Caco-2 (cell line): ENCODE data around the gene SDF4. TPM values are rescaled to one million over a fixed set of nuclear protein-coding genes. Genes with fewer than 3 reads are reported as not detected.
A peak's percentile ranks its signal among the peaks of the same experiment; 100 is the strongest.

Source experiments
- BruUV-seq: library from RNA; stranded (reverse); fragments of 400-500 nt; replicated peaks from 2 replicates; lab custom pipeline; 2021; lab: Mats Ljungman, UMichigan
- CTCF ChIA-PET: fragments of 300-600 bp; sonication (Branson Sonifier 250); formaldehyde crosslinking; loops from one replicate; lab custom pipeline; 2022; ENCODE audit warnings: antibody characterized with exemption; lab: Charles Lee
- POLR2A ChIA-PET: fragments of 300-600 bp; sonication (Branson Sonifier 250); formaldehyde crosslinking; loops from one replicate; lab custom pipeline; 2022; ENCODE audit warnings: antibody characterized with exemption; lab: Charles Lee
- DNase-seq, 2 experiments: peaks; one replicate each; pipeline versions ENCODE4 v3.0.0 to v3.0.0-alpha.2; 2020 to 2022
- H3K27me3 ChIP-seq: replicated peaks from 2 replicates; pipeline ENCODE4 v1.6.0; 2011; ENCODE audit warnings: low read length; ENCODE audit not compliant: control insufficient read depth, insufficient read depth
- H3K36me3 ChIP-seq: 2 replicates; pipeline ENCODE4 v1.5.1; 2011; ENCODE audit warnings: low read length; ENCODE audit not compliant: control insufficient read depth, insufficient read depth
- H3K4me1 ChIP-seq: fragments of 250-450 bp; sonication (Bioruptor Pico); 2 replicates; pipeline ENCODE4 v1.5.1; 2020; ENCODE audit warnings: mild to moderate bottlenecking
- H3K4me3 ChIP-seq: 2 replicates; pipeline ENCODE4 v1.5.1; 2011; ENCODE audit warnings: low read depth, mild to moderate bottlenecking, control low read depth, low read length
- H3K9me3 ChIP-seq: fragments of 250-450 bp; sonication (Bioruptor Pico); 2 replicates; pipeline ENCODE4 v1.5.1; 2020; ENCODE audit warnings: mild to moderate bottlenecking, moderate library complexity
- H3K27ac Mint-ChIP-seq: one replicate; pipeline ENCODE4 v1.8.0; 2022; ENCODE audit warnings: mixed read lengths; ENCODE audit not compliant: unreplicated experiment
- H3K27me3 Mint-ChIP-seq: one replicate; pipeline ENCODE4 v1.8.0; 2022; ENCODE audit warnings: mixed read lengths; ENCODE audit not compliant: insufficient read depth, unreplicated experiment
- H3K36me3 Mint-ChIP-seq: one replicate; pipeline ENCODE4 v1.8.0; 2022; ENCODE audit warnings: mild to moderate bottlenecking, mixed read lengths; ENCODE audit not compliant: insufficient read depth, unreplicated experiment
- H3K4me1 Mint-ChIP-seq: one replicate; pipeline ENCODE4 v1.8.0; 2022; ENCODE audit warnings: low read depth, mixed read lengths; ENCODE audit not compliant: unreplicated experiment
- H3K4me3 Mint-ChIP-seq: one replicate; pipeline ENCODE4 v1.8.0; 2022; ENCODE audit warnings: mild to moderate bottlenecking, moderate library complexity, mixed read lengths; ENCODE audit not compliant: unreplicated experiment
- H3K9me3 Mint-ChIP-seq: one replicate; pipeline ENCODE4 v1.8.0; 2022; ENCODE audit warnings: mixed read lengths; ENCODE audit not compliant: unreplicated experiment
- intact Hi-C: fragments of 100-400 bp; cut with micrococcal nuclease; formaldehyde crosslinking; loops from one replicate; pipeline ENCODE4 v1.10.0; 2022; ENCODE audit not compliant: unreplicated experiment
- total RNA-seq: library from RNA; stranded (reverse); gene quantifications from 2 replicates; pipeline ENCODE4 v1.2.3, GENCODE V29; 2022
- TF ChIP-seq, protein P1 (sequence below), 2 experiments: fragments of 200-600 bp in 1 of 2; IDR thresholded peaks; 1 replicate in 1 of 2; 2 replicates in 1 of 2; pipeline versions ENCODE4 v1.5.1 to v1.8.0; 2011 to 2022; ENCODE audit warnings: antibody characterized with exemption in 1 of 2, control low read depth in 1 of 2, inconsistent platforms in 1 of 2, low read depth in 1 of 2, low read length in 1 of 2, mild to moderate bottlenecking in 1 of 2, moderate library complexity in 1 of 2; ENCODE audit not compliant: insufficient read depth in 1 of 2, severe bottlenecking in 1 of 2, unreplicated experiment in 1 of 2

SDF4 gene
- total RNA-seq, 1 experiment from 2014 or later: 140 TPM

- Mint-ChIP-seq H3K36me3 (peaks cover 35% of the 10 kb centered on the region), H3K9me3 (no peaks in the 10 kb centered on the region), H3K4me3 (peak overlapping the region; percentile 75), H3K27me3 (no peaks in the 10 kb centered on the region), H3K4me1 (no peaks in the 10 kb centered on the region), H3K27ac (peak overlapping the region; percentile 35)
- POLR2A ChIA-PET: no interaction called here
- BruUV-seq: no TSS peak
- no peak for DNase-seq
- CTCF ChIA-PET: no interaction called here
- Histone ChIP-seq H3K27me3 (no peaks in the 10 kb centered on the region), H3K36me3 (no peaks in the 10 kb centered on the region), H3K4me3 (peak overlapping the region; percentile 95), H3K9me3 (no peaks in the 10 kb centered on the region), H3K4me1 (0 out of 2 replicates have a peak, but pooled peaks cover 6% of the 10 kb centered on the region)
- intact Hi-C loops: no loop called here
- TF ChIP-seq, protein P1, sequence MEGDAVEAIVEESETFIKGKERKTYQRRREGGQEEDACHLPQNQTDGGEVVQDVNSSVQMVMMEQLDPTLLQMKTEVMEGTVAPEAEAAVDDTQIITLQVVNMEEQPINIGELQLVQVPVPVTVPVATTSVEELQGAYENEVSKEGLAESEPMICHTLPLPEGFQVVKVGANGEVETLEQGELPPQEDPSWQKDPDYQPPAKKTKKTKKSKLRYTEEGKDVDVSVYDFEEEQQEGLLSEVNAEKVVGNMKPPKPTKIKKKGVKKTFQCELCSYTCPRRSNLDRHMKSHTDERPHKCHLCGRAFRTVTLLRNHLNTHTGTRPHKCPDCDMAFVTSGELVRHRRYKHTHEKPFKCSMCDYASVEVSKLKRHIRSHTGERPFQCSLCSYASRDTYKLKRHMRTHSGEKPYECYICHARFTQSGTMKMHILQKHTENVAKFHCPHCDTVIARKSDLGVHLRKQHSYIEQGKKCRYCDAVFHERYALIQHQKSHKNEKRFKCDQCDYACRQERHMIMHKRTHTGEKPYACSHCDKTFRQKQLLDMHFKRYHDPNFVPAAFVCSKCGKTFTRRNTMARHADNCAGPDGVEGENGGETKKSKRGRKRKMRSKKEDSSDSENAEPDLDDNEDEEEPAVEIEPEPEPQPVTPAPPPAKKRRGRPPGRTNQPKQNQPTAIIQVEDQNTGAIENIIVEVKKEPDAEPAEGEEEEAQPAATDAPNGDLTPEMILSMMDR (IDR thresholded peaks at IDR 0.05; ENCODE audit: insufficient read depth in 1 of 2, low read depth in 1 of 2, low read length in 1 of 2, severe bottlenecking in 1 of 2, unreplicated experiment in 1 of 2): no peak
These were observed 40.8 kb upstream of the SDF4 start for GRCh38 chr1:1272341-1273208.

DNA sequence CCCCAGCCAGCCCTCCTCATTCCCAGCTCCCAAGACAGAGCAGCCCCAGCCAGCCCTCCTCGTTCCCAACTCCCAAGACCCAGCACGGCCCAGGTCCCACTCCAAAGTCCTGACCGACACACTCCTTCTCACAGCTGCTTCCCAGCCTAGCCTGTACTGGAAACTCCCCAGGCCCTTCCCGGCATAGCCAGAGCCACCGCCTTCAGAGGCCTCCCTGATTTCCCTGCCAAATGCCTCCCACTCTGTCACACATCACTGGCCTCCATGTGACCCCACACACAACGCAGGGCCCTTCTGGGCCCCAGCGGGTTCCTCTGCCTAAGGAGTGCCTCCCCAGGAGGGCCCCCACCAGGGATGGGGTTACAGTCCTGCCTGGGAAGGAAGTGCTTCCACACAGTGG lies 39.0 kb upstream of the SDF4 start:
- intact Hi-C loops: no loop called here
- DNase-seq: no peak
- no TSS peak for BruUV-seq
- H3K9me3 Mint-ChIP-seq: no peaks in the 10 kb centered on the region
- H3K36me3 ChIP-seq: no peaks in the 10 kb centered on the region
- ChIA-PET CTCF (no interaction called here), POLR2A (no interaction called here)
- no peaks in the 10 kb centered on the region for H3K4me1 Mint-ChIP-seq
- H3K27me3 Mint-ChIP-seq: no peaks in the 10 kb centered on the region
- peaks cover 47% of the 10 kb centered on the region for H3K36me3 Mint-ChIP-seq
- H3K4me3 ChIP-seq: no peak overlapping the region
- no peaks in the 10 kb centered on the region for H3K9me3 ChIP-seq
- peak overlapping the region; percentile 25 for H3K27ac Mint-ChIP-seq
- no peak overlapping the region for H3K4me3 Mint-ChIP-seq
- 0 out of 2 replicates have a peak, but pooled peaks cover 6% of the 10 kb centered on the region for H3K4me1 ChIP-seq
- no peaks in the 10 kb centered on the region for H3K27me3 ChIP-seq
- TF ChIP-seq, protein P1 (IDR thresholded peaks at IDR 0.05; ENCODE audit: insufficient read depth in 1 of 2, low read depth in 1 of 2, low read length in 1 of 2, severe bottlenecking in 1 of 2, unreplicated experiment in 1 of 2): no peak

DNA sequence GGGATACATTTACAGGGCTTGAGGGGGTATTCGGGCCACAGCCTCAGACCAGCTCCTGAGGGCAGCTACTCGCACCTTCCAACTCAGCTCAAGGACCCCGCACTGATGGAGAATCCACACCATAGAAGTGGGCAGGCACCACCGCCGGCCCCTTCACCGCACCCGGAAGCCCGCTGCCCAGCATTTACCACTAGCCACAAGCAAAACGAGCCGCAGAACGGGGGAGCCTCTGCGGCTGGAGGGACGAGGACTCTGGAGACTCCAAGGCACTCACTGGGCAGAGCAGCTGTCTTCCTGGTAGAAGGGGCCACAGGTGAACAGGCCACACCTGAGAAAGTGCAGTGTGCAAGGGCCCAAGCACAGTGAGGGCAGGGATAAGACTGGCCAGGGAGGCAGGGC lies 36.5 kb upstream of the SDF4 start:
- ChIA-PET CTCF (no interaction called here), POLR2A (no interaction called here)
- H3K36me3 ChIP-seq: no peaks in the 10 kb centered on the region; the same call in none of the 2 replicates
- no peak overlapping the region for H3K4me3 ChIP-seq
- H3K9me3 Mint-ChIP-seq: no peaks in the 10 kb centered on the region
- H3K27me3 ChIP-seq: no peaks in the 10 kb centered on the region
- no peaks in the 10 kb centered on the region for H3K27me3 Mint-ChIP-seq
- H3K27ac Mint-ChIP-seq: no peak overlapping the region
- H3K4me1 Mint-ChIP-seq: no peaks in the 10 kb centered on the region
- peaks cover 64% of the 10 kb centered on the region for H3K36me3 Mint-ChIP-seq
- BruUV-seq: no TSS peak
- no peaks in the 10 kb centered on the region for H3K4me1 ChIP-seq
- no peak overlapping the region for H3K4me3 Mint-ChIP-seq
- DNase-seq: no peak
- intact Hi-C loops: no loop called here
- TF ChIP-seq, protein P1 (IDR thresholded peaks at IDR 0.05; ENCODE audit: insufficient read depth in 1 of 2, low read depth in 1 of 2, low read length in 1 of 2, severe bottlenecking in 1 of 2, unreplicated experiment in 1 of 2): no peak
- H3K9me3 ChIP-seq: no peaks in the 10 kb centered on the region
